Activated CD8-positive, alpha-beta T cell treated with anti-CD3 and anti-CD28 coated beads, Interleukin-2, amount 10 ng/mL, durations not matched to agents 7 days and 5 days (primary cell): ENCODE measurements around the gene DNAH8. TPM values are rescaled to one million over a fixed set of nuclear protein-coding genes. Genes with fewer than 3 reads are reported as not detected.

Source experiments
- ATAC-seq: fragments of 150-1000 bp; cut with Tn5 transposase; one replicate; pipeline ENCODE4 v1.10.0; 2021; ENCODE audit warnings: moderate library complexity
- CTCF ChIA-PET: fragments of 350-600 bp; sonication (Branson Sonifier 250); formaldehyde crosslinking; loops from one replicate; lab custom pipeline; 2021; ENCODE audit warnings: antibody characterized with exemption; lab: Charles Lee
- POLR2A ChIA-PET: fragments of 350-600 bp; sonication (Branson Sonifier 250); formaldehyde crosslinking; loops from one replicate; lab custom pipeline; 2021; ENCODE audit warnings: antibody characterized with exemption; lab: Charles Lee
- DNase-seq: peaks from one replicate; pipeline ENCODE4 v3.0.0-alpha.2; 2020
- H3K27ac Mint-ChIP-seq: one replicate; pipeline ENCODE4 v1.8.0; 2021; ENCODE audit warnings: mild to moderate bottlenecking, mixed read lengths
- H3K27me3 Mint-ChIP-seq: one replicate; pipeline ENCODE4 v1.8.0; 2021; ENCODE audit warnings: low read depth, mixed read lengths
- H3K36me3 Mint-ChIP-seq: one replicate; pipeline ENCODE4 v1.8.0; 2021; ENCODE audit warnings: low read depth, mixed read lengths
- H3K4me1 Mint-ChIP-seq: one replicate; pipeline ENCODE4 v1.8.0; 2021; ENCODE audit warnings: low read depth, mixed read lengths
- H3K4me3 Mint-ChIP-seq: one replicate; pipeline ENCODE4 v1.8.0; 2021; ENCODE audit warnings: mild to moderate bottlenecking, mixed read lengths
- H3K9me3 Mint-ChIP-seq: one replicate; pipeline ENCODE4 v1.8.0; 2022; ENCODE audit warnings: mixed read lengths; ENCODE audit not compliant: insufficient read depth
- total RNA-seq, 2 experiments: library from RNA; stranded (reverse); gene quantifications; one replicate each; pipeline ENCODE4 v1.2.3, GENCODE V29; 2021

Gene DNAH8
- total RNA-seq: not detected

- H3K27ac Mint-ChIP-seq: peak within 1 kb of the TSS; percentile 72
- ChIA-PET POLR2A (no interaction called here), CTCF (interaction anchor here (1.2 to 1.6 kb wide), 5 partner anchors 10 to 158 kb away, joined by 4 to 6 read pairs (median 5); no protein-coding TSS in a partner anchor)
- DNase-seq (no peak), ATAC-seq (peak; percentile 41)
- peaks cover 26% of the 10 kb centered on the region for H3K27me3 Mint-ChIP-seq
- no peaks in the 10 kb centered on the region for H3K9me3 Mint-ChIP-seq
- H3K36me3 Mint-ChIP-seq: peaks cover 3% of the 10 kb centered on the region
- peak within 1 kb of the TSS; percentile 27 for H3K4me3 Mint-ChIP-seq
- H3K4me1 Mint-ChIP-seq: peaks cover 24% of the 10 kb centered on the region
These were observed at the start of gene DNAH8 for GRCh38 chr6:38715016-38715689. DNAH8 (plus strand) TSS chr6:38715311; CDS start chr6:38722810, 7,499 bp downstream.

- ATAC-seq (peak; percentile 79), DNase-seq (peak; percentile 41)
- no peak overlapping the region for H3K4me3 Mint-ChIP-seq
- peaks cover 17% of the 10 kb centered on the region for H3K4me1 Mint-ChIP-seq
- H3K36me3 Mint-ChIP-seq: peaks cover 29% of the 10 kb centered on the region
- no peaks in the 10 kb centered on the region for H3K27me3 Mint-ChIP-seq
- no peaks in the 10 kb centered on the region for H3K9me3 Mint-ChIP-seq
- H3K27ac Mint-ChIP-seq: no peak overlapping the region
- ChIA-PET POLR2A (interaction anchor here (0.7 kb wide), 1 partner anchor 33 kb away, joined by 3 read pairs; no protein-coding TSS in a partner anchor), CTCF (interaction anchor here (0.6 to 1.9 kb wide), 4 partner anchors 42 to 320 kb away, joined by 3 to 6 read pairs (median 4); no protein-coding TSS in a partner anchor)
These were observed 43.1 kb upstream of the DNAH8 start for GRCh38 chr6:38671885-38672467.

GRCh38 chr6:38673397-38674165 lies 41.5 kb upstream of the DNAH8 start:
- Mint-ChIP-seq H3K36me3 (peaks cover 37% of the 10 kb centered on the region), H3K4me1 (peaks cover 17% of the 10 kb centered on the region), H3K4me3 (no peak overlapping the region), H3K9me3 (no peaks in the 10 kb centered on the region), H3K27ac (no peak overlapping the region), H3K27me3 (no peaks in the 10 kb centered on the region)
- DNase-seq: no peak
- ChIA-PET CTCF (interaction anchor here (0.9 to 1.9 kb wide), 5 partner anchors 39 to 180 kb away, joined by 3 to 6 read pairs (median 3); no protein-coding TSS in a partner anchor), POLR2A (no interaction called here)
- ATAC-seq: no peak

- Mint-ChIP-seq H3K4me1 (peaks cover 17% of the 10 kb centered on the region), H3K4me3 (no peak overlapping the region), H3K9me3 (no peaks in the 10 kb centered on the region), H3K27ac (no peak overlapping the region), H3K36me3 (peaks cover 42% of the 10 kb centered on the region), H3K27me3 (no peaks in the 10 kb centered on the region)
- DNase-seq (no peak), ATAC-seq (no peak)
- ChIA-PET CTCF (no interaction called here), POLR2A (no interaction called here)
These were observed 38.7 kb upstream of the DNAH8 start for GRCh38 chr6:38676236-38676973.

GRCh38 chr6:38676974-38677544 lies 38.1 kb upstream of the DNAH8 start:
- Mint-ChIP-seq H3K27me3 (no peaks in the 10 kb centered on the region), H3K27ac (no peak overlapping the region), H3K9me3 (no peaks in the 10 kb centered on the region), H3K36me3 (peaks cover 48% of the 10 kb centered on the region), H3K4me3 (no peak overlapping the region), H3K4me1 (peaks cover 15% of the 10 kb centered on the region)
- POLR2A ChIA-PET: no interaction called here
- DNase-seq (no peak), ATAC-seq (no peak)
- CTCF ChIA-PET: no interaction called here

GRCh38 chr6:38678178-38678760 lies 36.8 kb upstream of the DNAH8 start:
- Mint-ChIP-seq H3K27ac (peak overlapping the region; percentile 32), H3K36me3 (peaks cover 51% of the 10 kb centered on the region), H3K4me3 (no peak overlapping the region), H3K4me1 (peaks cover 12% of the 10 kb centered on the region), H3K27me3 (no peaks in the 10 kb centered on the region), H3K9me3 (no peaks in the 10 kb centered on the region)
- CTCF ChIA-PET: no interaction called here
- POLR2A ChIA-PET: interaction anchor here (0.7 kb wide), 1 partner anchor 964 kb away, joined by 3 read pairs; no protein-coding TSS in a partner anchor
- DNase-seq (no peak), ATAC-seq (no peak)

GRCh38 chr6:38679668-38680067 lies 35.4 kb upstream of the DNAH8 start:
- Mint-ChIP-seq H3K4me3 (no peak overlapping the region), H3K27ac (no peak overlapping the region), H3K4me1 (peaks cover 3% of the 10 kb centered on the region), H3K36me3 (peaks cover 44% of the 10 kb centered on the region), H3K27me3 (no peaks in the 10 kb centered on the region), H3K9me3 (no peaks in the 10 kb centered on the region)
- CTCF ChIA-PET: interaction anchor here (0.7 kb wide), 1 partner anchor 915 kb away, joined by 3 read pairs; no protein-coding TSS in a partner anchor
- ATAC-seq: no peak
- DNase-seq: no peak
- POLR2A ChIA-PET: no interaction called here

GRCh38 chr6:38681850-38682249 lies 33.3 kb upstream of the DNAH8 start:
- DNase-seq (no peak), ATAC-seq (no peak)
- H3K4me1 Mint-ChIP-seq: no peaks in the 10 kb centered on the region
- H3K9me3 Mint-ChIP-seq: no peaks in the 10 kb centered on the region
- ChIA-PET POLR2A (no interaction called here), CTCF (no interaction called here)
- H3K27ac Mint-ChIP-seq: no peak overlapping the region
- H3K4me3 Mint-ChIP-seq: no peak overlapping the region
- H3K27me3 Mint-ChIP-seq: no peaks in the 10 kb centered on the region
- peaks cover 24% of the 10 kb centered on the region for H3K36me3 Mint-ChIP-seq

- ATAC-seq: no peak
- Mint-ChIP-seq H3K9me3 (no peaks in the 10 kb centered on the region), H3K4me3 (no peak overlapping the region), H3K27ac (no peak overlapping the region), H3K27me3 (no peaks in the 10 kb centered on the region), H3K4me1 (peaks cover 6% of the 10 kb centered on the region), H3K36me3 (peaks cover 16% of the 10 kb centered on the region)
- CTCF ChIA-PET: no interaction called here
- no peak for DNase-seq
- POLR2A ChIA-PET: no interaction called here
These were observed 30.9 kb upstream of the DNAH8 start for GRCh38 chr6:38684237-38684636.

GRCh38 chr6:38684904-38685303 lies 30.2 kb upstream of the DNAH8 start:
- no peak overlapping the region for H3K4me3 Mint-ChIP-seq
- peaks cover 15% of the 10 kb centered on the region for H3K36me3 Mint-ChIP-seq
- peaks cover 6% of the 10 kb centered on the region for H3K4me1 Mint-ChIP-seq
- DNase-seq (no peak), ATAC-seq (no peak)
- CTCF ChIA-PET: interaction anchor here (1.1 kb wide), 1 partner anchor 191 kb away, joined by 3 read pairs; no protein-coding TSS in a partner anchor
- POLR2A ChIA-PET: no interaction called here
- no peaks in the 10 kb centered on the region for H3K9me3 Mint-ChIP-seq
- no peaks in the 10 kb centered on the region for H3K27me3 Mint-ChIP-seq
- H3K27ac Mint-ChIP-seq: no peak overlapping the region
